Activated CD8-positive, alpha-beta memory T cell treated with anti-CD3 and anti-CD28 coated beads, Interleukin-2, amount 50 U/mL, for 1 hour (primary cell): ENCODE results near the gene TGM5.
"Not testable (repeated sequence)": the region's sequence is repeated elsewhere in the genome, so short reads cannot be mapped to it uniquely, and the experiment has no call there.

Experiments used
- DNase-seq: peaks from one replicate; pipeline ENCODE4 v3.0.0-alpha.2; 2020; ENCODE audit errors: extremely low read depth

The TGM5 gene

GRCh38 chr15:43215961-43216360, 50.8 kb downstream of the TGM5 start:
- DNase-seq, result no peak

DNA sequence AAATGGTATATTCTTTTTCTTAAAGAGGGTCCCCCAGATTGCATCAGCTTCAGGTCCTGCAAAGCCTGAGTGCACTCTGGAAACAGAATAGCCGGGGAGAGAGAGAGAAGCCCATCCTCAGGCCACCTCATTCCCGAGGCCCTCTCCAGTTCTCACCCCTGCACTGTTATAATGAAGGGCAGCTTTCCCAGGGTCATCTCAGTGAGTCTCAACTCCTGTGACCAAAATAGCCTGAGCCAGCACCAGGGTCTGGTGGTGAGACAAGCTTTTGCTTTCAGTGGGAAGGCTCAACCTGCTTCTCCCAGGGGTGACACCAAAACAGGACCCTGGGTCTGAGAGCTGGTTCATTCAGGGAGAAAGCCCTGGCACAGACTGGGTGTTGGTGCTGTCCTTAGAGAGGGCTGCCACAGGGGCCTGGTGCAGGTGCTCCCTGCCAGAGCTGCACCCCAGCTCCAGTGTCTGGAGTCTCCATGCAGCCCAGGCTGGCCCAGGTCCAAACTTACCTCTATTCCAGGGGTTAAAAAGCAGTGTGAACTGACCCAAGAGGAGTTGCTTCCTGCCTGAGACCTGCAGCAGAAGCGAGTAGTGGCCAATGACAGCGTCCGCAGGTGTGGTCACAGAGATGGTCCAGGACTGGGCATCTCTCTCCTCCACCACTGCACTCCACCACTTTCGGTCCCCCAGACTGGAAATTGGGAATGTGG, 52.0 kb downstream of the TGM5 start:
- no peak for DNase-seq

- no peak for DNase-seq
These were observed 52.6 kb downstream of the TGM5 start for GRCh38 chr15:43214169-43214568.

GRCh38 chr15:43213466-43213865, 53.3 kb downstream of the TGM5 start:
- DNase-seq, result no peak

DNA sequence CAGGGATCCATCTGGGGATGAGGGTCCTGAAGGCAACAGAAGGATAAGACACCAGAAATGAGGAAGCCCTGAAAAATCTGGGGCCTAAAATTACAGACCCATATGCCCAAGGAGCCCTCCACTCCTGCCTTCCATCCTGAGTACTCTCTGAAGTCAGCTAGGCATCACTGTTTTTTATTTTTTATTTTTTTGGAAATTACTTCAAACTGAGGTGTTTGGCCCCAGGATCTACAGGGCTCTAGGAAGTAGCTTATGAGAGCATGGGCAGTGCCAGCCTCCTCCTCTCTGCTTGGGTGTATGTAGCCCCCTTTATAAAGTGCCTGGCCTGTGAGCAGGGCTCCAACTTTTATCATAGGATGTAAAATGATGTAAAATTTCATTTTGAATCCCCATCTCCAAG, 53.8 kb downstream of the TGM5 start:
- DNase-seq, result no peak

- no peak for DNase-seq
These were observed 54.4 kb downstream of the TGM5 start for GRCh38 chr15:43212299-43212698.

DNA sequence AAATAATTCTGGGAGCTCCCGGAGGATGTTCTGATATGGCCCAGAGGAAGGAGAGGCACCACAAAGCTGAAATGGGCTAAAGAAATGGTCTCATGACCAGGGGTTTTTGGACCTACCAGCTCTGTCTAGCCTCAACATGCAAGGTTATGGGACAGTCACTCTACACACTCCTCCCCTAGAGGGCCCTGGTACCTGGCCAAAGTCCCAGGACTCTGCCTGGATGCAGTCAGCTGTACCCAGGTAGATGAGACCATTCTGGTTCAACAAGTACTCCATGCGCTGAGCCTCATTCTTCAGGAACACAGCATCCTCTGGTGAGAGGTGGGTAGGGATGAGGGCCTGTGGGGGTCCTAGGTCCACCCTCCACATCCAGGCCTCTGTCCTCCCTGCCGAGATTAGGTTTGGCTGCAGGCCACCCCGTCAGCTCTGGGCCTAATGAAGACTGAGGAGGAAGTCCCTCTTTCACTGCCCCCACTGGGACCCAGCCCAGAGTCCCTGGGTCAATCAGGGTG, 55.4 kb downstream of the TGM5 start:
- DNase-seq, result no peak

- no peak for DNase-seq
These were observed 55.9 kb downstream of the TGM5 start for GRCh38 chr15:43210807-43211206.

- DNase-seq, result no peak
These were observed 56.5 kb downstream of the TGM5 start for GRCh38 chr15:43210172-43210745.

GRCh38 chr15:43209059-43209824, 57.5 kb downstream of the TGM5 start:
- no peak for DNase-seq

GRCh38 chr15:43208052-43209002, 58.4 kb downstream of the TGM5 start:
- no peak for DNase-seq

DNA sequence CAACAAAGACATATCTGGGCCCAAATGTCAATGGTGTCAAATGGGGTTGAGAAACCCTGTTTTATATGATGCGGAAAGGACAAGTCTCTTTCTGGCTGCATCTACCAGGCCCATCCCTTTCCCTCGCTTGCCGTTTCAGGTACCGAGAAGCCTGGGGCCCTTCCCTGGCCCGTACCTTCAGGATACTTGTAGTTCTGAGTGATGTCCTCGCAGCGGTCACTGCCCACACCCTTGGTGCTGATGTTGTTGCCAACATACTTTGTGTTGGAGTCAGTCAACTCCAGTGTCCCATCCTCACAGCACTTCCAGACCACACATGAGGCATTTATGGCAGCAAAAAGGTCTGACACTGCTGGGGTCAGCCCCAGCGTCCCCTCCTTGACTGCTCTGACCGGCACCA, 59.7 kb downstream of the TGM5 start:
- DNase-seq, result no peak

DNA sequence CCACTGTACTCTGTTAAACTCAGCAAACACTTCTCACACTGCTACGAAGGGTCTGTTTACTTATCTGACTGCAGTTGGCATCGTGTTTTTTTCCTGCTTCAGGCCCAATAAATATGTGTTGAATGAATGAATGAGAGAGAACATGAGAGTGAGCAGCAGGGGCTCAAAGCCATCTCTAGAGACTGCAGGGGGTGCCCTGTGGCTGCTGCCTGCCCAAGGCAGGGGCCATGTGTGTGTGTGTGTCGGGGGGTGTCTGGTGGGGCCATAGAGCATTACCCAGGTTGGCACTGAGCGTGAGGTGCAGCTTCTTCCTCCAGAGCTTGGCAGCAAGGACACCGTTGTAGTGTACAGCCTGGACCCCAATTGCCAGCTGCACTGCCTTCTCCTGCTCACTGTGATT, 60.7 kb downstream of the TGM5 start:
- no peak for DNase-seq

DNA sequence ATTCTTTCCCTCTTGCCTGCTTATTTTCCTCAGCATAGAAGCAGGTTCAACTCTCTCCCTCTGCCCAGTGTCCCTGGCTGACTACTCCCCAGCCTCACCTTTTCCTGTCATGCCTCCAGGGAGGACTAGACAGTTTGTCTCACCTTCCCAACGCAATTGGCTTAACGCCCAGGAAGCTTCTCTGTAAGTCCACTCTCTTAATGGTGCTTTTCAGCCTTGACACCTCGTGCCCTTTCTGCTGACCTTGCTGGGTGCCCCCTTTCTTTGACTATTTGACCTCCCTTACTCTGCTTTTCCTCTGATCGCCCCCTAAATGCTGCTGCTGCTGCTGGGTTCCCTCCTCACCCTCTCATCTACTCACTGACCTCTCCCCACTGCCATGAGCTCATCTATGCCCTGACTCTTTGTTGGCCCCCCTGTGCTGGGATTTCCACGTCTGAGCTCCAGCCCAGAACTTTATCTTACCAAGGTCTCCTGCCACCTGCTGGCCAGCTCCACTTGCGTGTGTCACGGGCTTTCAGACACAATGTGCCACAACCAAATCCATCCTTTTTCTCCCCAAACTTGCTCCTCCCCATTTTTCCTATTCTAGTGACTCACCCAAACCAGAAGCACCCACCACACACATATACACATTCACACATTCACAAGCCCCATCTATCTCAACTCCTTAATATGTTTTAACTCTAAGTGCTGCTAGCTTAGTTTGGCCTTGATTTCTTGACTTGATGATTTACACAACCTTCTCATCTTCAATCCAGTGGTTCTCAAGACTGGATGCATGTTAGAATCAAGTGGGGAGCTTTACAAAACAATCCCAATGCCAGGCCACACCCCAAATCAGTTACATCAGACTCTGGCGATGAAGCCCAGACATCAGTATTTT, 62.5 kb downstream of the TGM5 start:
- DNase-seq, result no peak

GRCh38 chr15:43199945-43200488, 66.7 kb downstream of the TGM5 start:
- no peak for DNase-seq

DNA sequence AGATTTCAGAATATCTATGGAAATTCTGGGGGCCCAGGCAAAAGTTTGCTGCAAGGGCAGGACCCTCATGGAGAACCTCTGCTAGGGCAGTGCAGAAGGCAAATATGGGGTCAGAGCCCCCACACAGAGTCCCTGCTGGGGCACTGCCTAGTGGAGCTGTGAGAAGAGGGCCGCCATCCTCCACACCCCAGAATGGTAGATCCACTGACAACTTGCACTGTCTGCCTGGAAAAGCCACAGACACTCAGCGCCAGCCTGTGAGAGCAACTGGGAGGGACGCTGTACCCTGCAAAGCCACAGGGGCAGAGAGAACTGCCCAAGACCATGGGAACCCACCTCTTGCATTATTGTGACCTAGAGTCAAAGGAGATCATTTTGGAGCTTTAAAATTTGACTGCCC, 67.7 kb downstream of the TGM5 start:
- DNase-seq, result no peak

DNA sequence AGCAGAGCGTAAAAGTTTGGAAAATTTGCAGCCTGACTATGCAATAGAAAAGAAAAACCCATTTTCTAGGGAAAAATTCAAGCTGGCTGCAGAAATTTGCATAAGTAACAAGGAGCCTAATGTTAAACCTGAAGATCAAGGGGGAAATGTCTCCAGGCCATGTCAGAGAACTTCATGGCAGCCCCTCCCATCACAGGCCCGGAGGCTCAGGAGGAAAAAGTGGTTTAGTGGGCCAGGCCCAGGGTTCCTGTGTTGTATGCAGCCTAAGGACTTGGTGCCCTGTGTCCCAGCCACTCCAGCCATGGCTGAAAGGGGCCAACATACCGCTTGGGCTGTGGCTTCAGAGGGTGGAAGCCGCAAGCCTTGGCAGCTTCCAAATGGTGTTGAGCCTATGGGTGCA, 68.2 kb downstream of the TGM5 start:
- not testable (repeated sequence) for DNase-seq

GRCh38 chr15:43197773-43198172, 69.0 kb downstream of the TGM5 start:
- DNase-seq, result not testable (repeated sequence)

DNA sequence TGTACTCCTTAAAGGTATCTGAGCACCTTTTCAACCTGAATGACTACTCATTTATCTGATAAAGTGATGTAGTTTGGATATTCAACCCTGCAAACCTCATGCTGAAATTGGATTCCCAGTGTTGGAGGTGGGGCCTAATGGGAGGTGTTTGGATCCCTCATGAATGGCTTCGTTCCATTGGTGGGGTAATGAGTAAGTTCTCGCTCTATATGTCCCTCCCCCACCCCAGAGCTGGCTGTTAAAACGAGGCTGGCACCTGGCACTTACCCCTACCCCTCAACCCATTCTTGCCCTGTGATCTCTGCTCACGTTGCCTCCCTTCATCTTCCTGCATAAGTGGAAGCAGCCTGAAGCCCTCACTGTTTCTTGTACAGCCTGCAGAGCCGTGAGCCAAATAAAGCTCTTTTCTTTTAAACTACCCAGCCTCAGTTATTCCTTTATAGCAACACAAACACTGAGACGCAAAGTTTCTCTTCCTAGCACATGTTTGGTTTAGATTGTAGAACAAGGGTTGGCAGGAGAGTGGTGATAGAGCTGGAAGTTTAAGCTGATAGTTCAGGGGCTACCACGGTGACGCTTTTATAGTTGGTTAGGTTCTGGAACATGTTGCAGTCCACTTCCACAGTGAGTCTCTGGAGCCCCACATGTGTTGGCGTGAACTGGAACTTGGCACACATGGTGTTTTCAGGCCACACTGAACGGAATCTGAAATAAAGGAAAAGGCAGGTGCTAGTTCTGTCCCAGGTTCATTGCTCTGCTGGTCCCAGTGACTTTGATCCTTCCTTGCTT, 69.8 kb downstream of the TGM5 start:
- no peak for DNase-seq

- DNase-seq, result no peak
These were observed 71.9 kb downstream of the TGM5 start for GRCh38 chr15:43194795-43195194.
